ENCODE results near the gene FKBP11. TPM values are rescaled to one million over a fixed set of nuclear protein-coding genes. Genes with fewer than 3 reads are reported as not detected.
A peak's percentile ranks its signal among the peaks of the same experiment; 100 is the strongest.

FKBP11 gene
- polyA plus RNA-seq, 1 donor from 2014 or later, result 24.9 TPM

DNA sequence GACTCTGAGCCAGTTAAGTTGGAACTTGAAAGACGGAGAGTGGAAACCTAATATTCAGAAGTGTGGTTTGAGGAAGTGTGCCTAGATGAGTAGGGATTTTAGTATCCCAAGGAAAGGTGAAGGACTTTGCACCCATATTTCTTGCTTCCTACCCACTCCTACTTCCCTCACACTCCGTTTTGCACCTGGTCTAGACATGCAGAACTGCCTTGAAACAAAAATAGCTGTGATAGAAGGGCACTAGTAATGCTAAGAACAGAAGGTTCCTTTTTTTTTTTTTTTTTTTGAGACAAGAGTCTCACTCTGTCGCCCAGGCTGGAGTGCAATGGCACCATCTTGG is 32.7 kb upstream of the FKBP11 start:
- peaks cover 15% of the 10 kb centered on the region for H3K27me3 ChIP-seq (ENCODE audit: insufficient read depth, low read depth, low read length)
- H3K36me3 ChIP-seq (ENCODE audit: insufficient read depth, low read length), result peaks cover 12% of the 10 kb centered on the region
- peaks cover 19% of the 10 kb centered on the region for H4K20me1 ChIP-seq (ENCODE audit: insufficient read depth)
- TF ChIP-seq EZH2 (IDR thresholded peaks at IDR 0.05; ENCODE audit: borderline replicate concordance, insufficient read depth, low read length, poor library complexity, severe bottlenecking) (no peak), RAD21 (conservative IDR thresholded peaks at IDR 0.05) (no peak), POLR2AphosphoS5 (IDR thresholded peaks at IDR 0.05) (no peak), EP300 (conservative IDR thresholded peaks at IDR 0.05; ENCODE audit: poor library complexity, severe bottlenecking) (no peak), TAF1 (IDR thresholded peaks at IDR 0.05; ENCODE audit: low read depth) (no peak), MXI1 (conservative IDR thresholded peaks at IDR 0.05; ENCODE audit: poor library complexity, severe bottlenecking) (no peak), SMC3 (conservative IDR thresholded peaks at IDR 0.05; ENCODE audit: poor library complexity) (no peak)
- TF ChIP-seq, protein P1, sequence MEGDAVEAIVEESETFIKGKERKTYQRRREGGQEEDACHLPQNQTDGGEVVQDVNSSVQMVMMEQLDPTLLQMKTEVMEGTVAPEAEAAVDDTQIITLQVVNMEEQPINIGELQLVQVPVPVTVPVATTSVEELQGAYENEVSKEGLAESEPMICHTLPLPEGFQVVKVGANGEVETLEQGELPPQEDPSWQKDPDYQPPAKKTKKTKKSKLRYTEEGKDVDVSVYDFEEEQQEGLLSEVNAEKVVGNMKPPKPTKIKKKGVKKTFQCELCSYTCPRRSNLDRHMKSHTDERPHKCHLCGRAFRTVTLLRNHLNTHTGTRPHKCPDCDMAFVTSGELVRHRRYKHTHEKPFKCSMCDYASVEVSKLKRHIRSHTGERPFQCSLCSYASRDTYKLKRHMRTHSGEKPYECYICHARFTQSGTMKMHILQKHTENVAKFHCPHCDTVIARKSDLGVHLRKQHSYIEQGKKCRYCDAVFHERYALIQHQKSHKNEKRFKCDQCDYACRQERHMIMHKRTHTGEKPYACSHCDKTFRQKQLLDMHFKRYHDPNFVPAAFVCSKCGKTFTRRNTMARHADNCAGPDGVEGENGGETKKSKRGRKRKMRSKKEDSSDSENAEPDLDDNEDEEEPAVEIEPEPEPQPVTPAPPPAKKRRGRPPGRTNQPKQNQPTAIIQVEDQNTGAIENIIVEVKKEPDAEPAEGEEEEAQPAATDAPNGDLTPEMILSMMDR (IDR thresholded peaks at IDR 0.05; ENCODE audit: poor library complexity, severe bottlenecking), result no peak
- TF ChIP-seq, protein P2, sequence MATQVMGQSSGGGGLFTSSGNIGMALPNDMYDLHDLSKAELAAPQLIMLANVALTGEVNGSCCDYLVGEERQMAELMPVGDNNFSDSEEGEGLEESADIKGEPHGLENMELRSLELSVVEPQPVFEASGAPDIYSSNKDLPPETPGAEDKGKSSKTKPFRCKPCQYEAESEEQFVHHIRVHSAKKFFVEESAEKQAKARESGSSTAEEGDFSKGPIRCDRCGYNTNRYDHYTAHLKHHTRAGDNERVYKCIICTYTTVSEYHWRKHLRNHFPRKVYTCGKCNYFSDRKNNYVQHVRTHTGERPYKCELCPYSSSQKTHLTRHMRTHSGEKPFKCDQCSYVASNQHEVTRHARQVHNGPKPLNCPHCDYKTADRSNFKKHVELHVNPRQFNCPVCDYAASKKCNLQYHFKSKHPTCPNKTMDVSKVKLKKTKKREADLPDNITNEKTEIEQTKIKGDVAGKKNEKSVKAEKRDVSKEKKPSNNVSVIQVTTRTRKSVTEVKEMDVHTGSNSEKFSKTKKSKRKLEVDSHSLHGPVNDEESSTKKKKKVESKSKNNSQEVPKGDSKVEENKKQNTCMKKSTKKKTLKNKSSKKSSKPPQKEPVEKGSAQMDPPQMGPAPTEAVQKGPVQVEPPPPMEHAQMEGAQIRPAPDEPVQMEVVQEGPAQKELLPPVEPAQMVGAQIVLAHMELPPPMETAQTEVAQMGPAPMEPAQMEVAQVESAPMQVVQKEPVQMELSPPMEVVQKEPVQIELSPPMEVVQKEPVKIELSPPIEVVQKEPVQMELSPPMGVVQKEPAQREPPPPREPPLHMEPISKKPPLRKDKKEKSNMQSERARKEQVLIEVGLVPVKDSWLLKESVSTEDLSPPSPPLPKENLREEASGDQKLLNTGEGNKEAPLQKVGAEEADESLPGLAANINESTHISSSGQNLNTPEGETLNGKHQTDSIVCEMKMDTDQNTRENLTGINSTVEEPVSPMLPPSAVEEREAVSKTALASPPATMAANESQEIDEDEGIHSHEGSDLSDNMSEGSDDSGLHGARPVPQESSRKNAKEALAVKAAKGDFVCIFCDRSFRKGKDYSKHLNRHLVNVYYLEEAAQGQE (IDR thresholded peaks at IDR 0.05; ENCODE audit: borderline replicate concordance), result no peak
- H3K9ac ChIP-seq (ENCODE audit: low read length), result peak overlapping the region; percentile 99
- H3K27ac ChIP-seq (ENCODE audit: low read length), result peak overlapping the region; percentile 99
- no peaks in the 10 kb centered on the region for H3K9me3 ChIP-seq (ENCODE audit: low read length)
- peak overlapping the region; percentile 73 for H2AFZ ChIP-seq (ENCODE audit: low read depth, low read length)
- H3K79me2 ChIP-seq (replicated peaks; ENCODE audit: insufficient read depth, low read length), result peaks cover 31% of the 10 kb centered on the region
- H3F3A ChIP-seq (ENCODE audit: insufficient read depth, low read length, poor library complexity, severe bottlenecking), result no peaks in the 10 kb centered on the region
- H3K4me3 ChIP-seq (ENCODE audit: low read length), result peak overlapping the region; percentile 90
- no peaks in the 10 kb centered on the region for H3K9me2 ChIP-seq (ENCODE audit: insufficient read depth, low read length)
- peak overlapping the region; percentile 85 for H3K4me2 ChIP-seq (ENCODE audit: low read length)

DNA sequence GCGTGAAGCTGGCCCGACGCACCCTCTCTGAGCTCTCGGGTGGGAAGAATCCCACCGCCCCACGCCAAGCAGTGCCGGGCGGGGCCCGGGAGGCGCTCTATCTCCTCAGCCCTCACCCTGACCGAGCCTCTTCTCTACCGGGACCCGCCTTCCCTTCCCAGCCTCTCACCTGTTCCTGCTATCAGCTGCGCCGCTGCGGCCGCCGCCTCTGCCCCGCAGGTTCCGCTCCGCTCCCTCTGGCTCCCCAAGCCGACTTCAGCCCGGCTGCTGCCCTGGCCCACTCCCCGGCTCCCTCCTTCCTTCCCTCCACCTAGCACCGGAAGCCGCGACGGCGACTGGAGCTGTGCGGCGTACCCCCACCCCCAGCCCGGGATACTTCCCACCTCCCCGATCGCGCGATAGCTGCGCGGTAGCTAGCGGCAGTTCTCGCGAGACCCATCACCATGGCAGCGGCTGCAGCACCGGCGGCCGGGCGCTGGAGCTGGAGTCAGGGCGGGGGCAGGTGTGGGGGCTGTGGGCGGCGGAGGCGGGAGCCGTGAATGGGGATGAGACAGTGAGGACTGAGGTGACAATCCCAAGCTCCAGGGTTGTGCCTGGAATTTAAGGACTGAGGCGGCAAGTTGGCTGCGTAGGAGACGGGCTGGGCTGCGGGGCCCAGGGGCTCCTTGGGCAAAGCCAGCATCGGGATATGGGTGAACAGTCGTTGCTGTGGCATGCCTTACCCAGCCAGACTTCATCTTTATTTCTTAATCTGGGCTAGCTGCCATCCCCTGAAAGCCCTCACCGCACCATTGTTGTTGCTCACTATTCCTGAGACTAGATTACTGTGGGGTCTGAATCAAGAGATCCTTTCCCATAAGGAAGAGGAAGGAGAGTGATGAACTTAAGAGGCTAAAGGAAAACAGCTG is 32.1 kb upstream of the FKBP11 start, which contains the start of gene ARF3:
Gene ARF3, minus strand, starts transcription at position 347 of the 908 bp plus-strand sequence. CDS start 16,392 bp downstream, outside the sequence.
- peak within 1 kb of the TSS; percentile 93 for H3K4me2 ChIP-seq (ENCODE audit: low read length)
- H3K27ac ChIP-seq (ENCODE audit: low read length), result peak within 1 kb of the TSS; percentile 99
- H4K20me1 ChIP-seq (ENCODE audit: insufficient read depth), result peaks cover 19% of the 10 kb centered on the region
- peaks cover 36% of the 10 kb centered on the region for H3K79me2 ChIP-seq (replicated peaks; ENCODE audit: insufficient read depth, low read length)
- peaks cover 12% of the 10 kb centered on the region for H3K36me3 ChIP-seq (ENCODE audit: insufficient read depth, low read length)
- peak within 1 kb of the TSS; percentile 90 for H3K4me3 ChIP-seq (ENCODE audit: low read length)
- H3K27me3 ChIP-seq (ENCODE audit: insufficient read depth, low read depth, low read length), result peaks cover 15% of the 10 kb centered on the region
- TF ChIP-seq RAD21 (conservative IDR thresholded peaks at IDR 0.05) (no peak), MXI1 (conservative IDR thresholded peaks at IDR 0.05; ENCODE audit: poor library complexity, severe bottlenecking) (peak; percentile 72), EP300 (conservative IDR thresholded peaks at IDR 0.05; ENCODE audit: poor library complexity, severe bottlenecking) (no peak), EZH2 (IDR thresholded peaks at IDR 0.05; ENCODE audit: borderline replicate concordance, insufficient read depth, low read length, poor library complexity, severe bottlenecking) (no peak), TAF1 (IDR thresholded peaks at IDR 0.05; ENCODE audit: low read depth) (peak; percentile 88), POLR2AphosphoS5 (IDR thresholded peaks at IDR 0.05) (peak; percentile 96), SMC3 (conservative IDR thresholded peaks at IDR 0.05; ENCODE audit: poor library complexity) (no peak)
- TF ChIP-seq, protein P2 (IDR thresholded peaks at IDR 0.05; ENCODE audit: borderline replicate concordance), result peak; percentile 83
- TF ChIP-seq, protein P1 (IDR thresholded peaks at IDR 0.05; ENCODE audit: poor library complexity, severe bottlenecking), result peak; percentile 37
- peak within 1 kb of the TSS; percentile 73 for H2AFZ ChIP-seq (ENCODE audit: low read depth, low read length)
- H3K9me2 ChIP-seq (ENCODE audit: insufficient read depth, low read length), result no peaks in the 10 kb centered on the region
- H3K9me3 ChIP-seq (ENCODE audit: low read length), result no peaks in the 10 kb centered on the region
- no peaks in the 10 kb centered on the region for H3F3A ChIP-seq (ENCODE audit: insufficient read depth, low read length, poor library complexity, severe bottlenecking)
- H3K9ac ChIP-seq (ENCODE audit: low read length), result peak within 1 kb of the TSS; percentile 99

Data from neural cell (in vitro differentiated cells).